GM19328 (cell line): ENCODE data around the gene KRTAP5-1.

Experiments
- ATAC-seq: cut with Tn5 transposase; IDR thresholded peaks from one replicate; pipeline ENCODE4 v1.9.1; 2021; ENCODE audit warnings: mild to moderate bottlenecking, moderate library complexity; ENCODE audit not compliant: unreplicated experiment

The KRTAP5-1 gene

GRCh38 chr11:1545432-1545831, 39.7 kb downstream of the KRTAP5-1 start:
- ATAC-seq = no peak

DNA sequence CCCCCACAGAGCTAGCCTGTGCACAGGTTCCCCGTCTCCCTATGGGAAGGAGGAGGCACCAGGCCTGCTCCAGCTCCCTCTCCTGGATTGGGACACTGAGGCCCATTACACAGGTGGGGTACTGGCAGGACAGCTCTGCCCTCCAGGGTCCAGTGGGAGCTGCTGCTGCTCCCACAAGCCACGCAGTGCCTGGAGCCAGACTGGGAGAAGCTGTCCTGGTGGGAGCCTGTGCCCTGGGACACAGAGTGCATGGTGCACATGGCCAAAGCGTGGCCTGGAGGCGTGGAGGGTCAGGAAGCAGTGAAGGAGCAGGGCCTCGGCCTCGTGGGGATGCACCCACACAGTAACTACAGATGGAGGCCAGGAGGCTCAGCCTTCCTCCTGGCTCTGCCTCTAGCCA, 40.5 kb downstream of the KRTAP5-1 start:
- ATAC-seq = no peak

GRCh38 chr11:1543606-1544263, 41.3 kb downstream of the KRTAP5-1 start:
- ATAC-seq = no peak

GRCh38 chr11:1542267-1542666, 42.8 kb downstream of the KRTAP5-1 start:
- no peak for ATAC-seq

- no peak for ATAC-seq
Measured at GRCh38 chr11:1541474-1542204, 43.4 kb downstream of the KRTAP5-1 start.

GRCh38 chr11:1540074-1540473, 45.0 kb downstream of the KRTAP5-1 start:
- no peak for ATAC-seq

DNA sequence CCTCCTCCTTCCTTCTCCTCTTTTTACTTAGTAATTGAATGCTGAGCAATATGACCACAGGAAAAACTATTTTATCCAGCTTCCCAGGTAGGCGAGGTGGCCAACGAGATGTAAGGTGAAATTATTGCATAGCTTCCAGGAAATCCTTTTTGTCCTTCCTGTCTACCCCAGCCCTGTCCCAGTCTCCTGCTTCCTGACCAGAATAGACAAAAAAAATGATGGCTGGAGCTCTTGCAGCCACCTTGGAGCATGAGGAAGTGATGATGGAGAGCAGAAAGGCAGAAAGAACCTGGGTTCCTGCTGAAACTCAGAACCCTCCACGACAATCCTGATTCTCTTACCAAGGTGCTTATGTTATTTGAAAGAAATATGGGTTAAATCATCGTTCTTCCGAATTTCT, 46.9 kb downstream of the KRTAP5-1 start:
- no peak for ATAC-seq

GRCh38 chr11:1536065-1536843, 48.8 kb downstream of the KRTAP5-1 start:
- no peak for ATAC-seq

GRCh38 chr11:1534682-1535081, 50.4 kb downstream of the KRTAP5-1 start:
- ATAC-seq = no peak
